WTC11 (cell line): ENCODE data around the gene CMTM4. TPM values are rescaled to one million over a fixed set of nuclear protein-coding genes. Genes with fewer than 3 reads are reported as not detected.

Experiments used
- ATAC-seq: fragments of 200-7000 bp; cut with Tn5 transposase; 2 replicates; pipeline ENCODE4 v1.10.0; 2021; ENCODE audit warnings: mild to moderate bottlenecking, moderate library complexity
- CTCF ChIA-PET: fragments of 300-600 bp; sonication (Branson Sonifier 250); formaldehyde crosslinking; loops from one replicate; lab custom pipeline; 2021; ENCODE audit warnings: antibody characterized with exemption; lab: Charles Lee
- POLR2A ChIA-PET: fragments of 350-600 bp; sonication (Branson Sonifier 250); formaldehyde crosslinking; loops from one replicate; lab custom pipeline; 2021; ENCODE audit warnings: antibody characterized with exemption; lab: Charles Lee
- DNase-seq: peaks from one replicate; pipeline ENCODE4 v3.0.0; 2021; ENCODE audit warnings: low spot score
- H3K27ac Mint-ChIP-seq: 2 replicates; pipeline ENCODE4 v1.8.0; 2021; ENCODE audit warnings: mixed read lengths
- H3K27me3 Mint-ChIP-seq: 2 replicates; pipeline ENCODE4 v1.8.0; 2021; ENCODE audit warnings: low read depth, mild to moderate bottlenecking, moderate library complexity, mixed read lengths
- H3K36me3 Mint-ChIP-seq: 2 replicates; pipeline ENCODE4 v1.8.0; 2021; ENCODE audit warnings: mixed read lengths
- H3K4me1 Mint-ChIP-seq: 2 replicates; pipeline ENCODE4 v1.8.0; 2022; ENCODE audit warnings: mixed read lengths
- H3K4me3 Mint-ChIP-seq: 2 replicates; pipeline ENCODE4 v1.8.0; 2021; ENCODE audit warnings: mild to moderate bottlenecking, moderate library complexity, mixed read lengths
- H3K9me3 Mint-ChIP-seq: 2 replicates; pipeline ENCODE4 v1.8.0; 2021; ENCODE audit warnings: mixed read lengths
- CREM ChIP-seq: sonication (generic); formaldehyde crosslinking; IDR thresholded peaks from 2 replicates; pipeline ENCODE4 v1.8.1; 2022; ENCODE audit warnings: mild to moderate bottlenecking, missing genetic modification reagents, moderate library complexity
- E2F5 ChIP-seq: sonication (generic); formaldehyde crosslinking; IDR thresholded peaks from 2 replicates; pipeline ENCODE4 v1.8.1; 2022; ENCODE audit warnings: mild to moderate bottlenecking, moderate library complexity, missing genetic modification reagents
- ELF4 ChIP-seq: sonication (generic); formaldehyde crosslinking; IDR thresholded peaks from 2 replicates; pipeline ENCODE4 v1.8.1; 2022; ENCODE audit warnings: low read depth, mild to moderate bottlenecking, moderate library complexity, missing genetic modification reagents
- EMX1 ChIP-seq: fragments of 250-450 bp; sonication (Bioruptor Pico); IDR thresholded peaks from 2 replicates; pipeline ENCODE4 v1.8.0; 2021; ENCODE audit warnings: mild to moderate bottlenecking
- ESRRA ChIP-seq: sonication (generic); formaldehyde crosslinking; IDR thresholded peaks from 2 replicates; pipeline ENCODE4 v1.8.1; 2022; ENCODE audit warnings: mild to moderate bottlenecking, missing genetic modification reagents, borderline replicate concordance
- ETV6 ChIP-seq: sonication (generic); formaldehyde crosslinking; IDR thresholded peaks from 2 replicates; pipeline ENCODE4 v1.8.1; 2022; ENCODE audit warnings: mild to moderate bottlenecking, missing genetic modification reagents
- IRF2 ChIP-seq: sonication (generic); formaldehyde crosslinking; IDR thresholded peaks from 2 replicates; pipeline ENCODE4 v1.8.0; 2022; ENCODE audit warnings: low read depth, missing genetic modification reagents, borderline replicate concordance
- MXD4 ChIP-seq: fragments of 250-450 bp; sonication (Bioruptor Pico); IDR thresholded peaks from 2 replicates; pipeline ENCODE4 v1.8.0; 2021; ENCODE audit warnings: mild to moderate bottlenecking, moderate library complexity, borderline replicate concordance
- NFYB ChIP-seq: sonication (generic); formaldehyde crosslinking; conservative IDR thresholded peaks from 2 replicates; pipeline ENCODE4 v1.8.0; 2022; ENCODE audit warnings: low read depth, missing genetic modification reagents
- NR2C2 ChIP-seq: sonication (generic); formaldehyde crosslinking; IDR thresholded peaks from 2 replicates; pipeline ENCODE4 v1.8.0; 2022; ENCODE audit warnings: mild to moderate bottlenecking, missing genetic modification reagents
- OVOL2 ChIP-seq: fragments of 250-450 bp; sonication (Bioruptor Pico); IDR thresholded peaks from 2 replicates; pipeline ENCODE4 v1.9.0; 2021; ENCODE audit warnings: mild to moderate bottlenecking, borderline replicate concordance
- RELA ChIP-seq: sonication (generic); formaldehyde crosslinking; IDR thresholded peaks from 2 replicates; pipeline ENCODE4 v1.8.1; 2022; ENCODE audit warnings: missing genetic modification reagents, mild to moderate bottlenecking, borderline replicate concordance
- SMAD3 ChIP-seq: sonication (generic); formaldehyde crosslinking; IDR thresholded peaks from 2 replicates; pipeline ENCODE4 v1.8.0; 2022; ENCODE audit warnings: missing genetic modification reagents, mild to moderate bottlenecking, borderline replicate concordance
- TEAD1 ChIP-seq: sonication (generic); formaldehyde crosslinking; IDR thresholded peaks from 2 replicates; pipeline ENCODE4 v1.8.0; 2022; ENCODE audit warnings: mild to moderate bottlenecking, missing genetic modification reagents
- TP53 ChIP-seq: sonication (generic); formaldehyde crosslinking; IDR thresholded peaks from 2 replicates; pipeline ENCODE4 v1.8.1; 2023; ENCODE audit warnings: mild to moderate bottlenecking, missing genetic modification reagents
- USF2 ChIP-seq: sonication (generic); formaldehyde crosslinking; IDR thresholded peaks from 2 replicates; pipeline ENCODE4 v1.8.1; 2023; ENCODE audit warnings: mild to moderate bottlenecking, missing genetic modification reagents, moderate library complexity
- ZNF416 ChIP-seq: fragments of 250-450 bp; sonication (Bioruptor Pico); IDR thresholded peaks from 2 replicates; pipeline ENCODE4 v1.9.0; 2021; ENCODE audit warnings: mild to moderate bottlenecking, inconsistent platforms
- total RNA-seq: library from RNA; stranded (reverse); gene quantifications from 3 replicates; pipeline ENCODE4 v1.2.3, GENCODE V29; 2021
- TF ChIP-seq, protein P1 (sequence below): sonication (generic); formaldehyde crosslinking; IDR thresholded peaks from 2 replicates; pipeline ENCODE4 v1.8.1; 2022; ENCODE audit warnings: mild to moderate bottlenecking, missing genetic modification reagents, moderate library complexity, borderline replicate concordance
- TF ChIP-seq, protein P2 (sequence below): fragments of 250-450 bp; sonication (Bioruptor Pico); IDR thresholded peaks from 2 replicates; pipeline ENCODE4 v1.9.0; 2021; ENCODE audit warnings: mild to moderate bottlenecking
- TF ChIP-seq, protein P3 (sequence below): fragments of 250-450 bp; sonication (Bioruptor Pico); IDR thresholded peaks from 2 replicates; pipeline ENCODE4 v1.8.0; 2021; ENCODE audit warnings: mild to moderate bottlenecking
- TF ChIP-seq, protein P4 (sequence below): sonication (generic); formaldehyde crosslinking; IDR thresholded peaks from 2 replicates; pipeline ENCODE4 v1.8.0; 2022; ENCODE audit warnings: mild to moderate bottlenecking, missing genetic modification reagents

Gene CMTM4
- total RNA-seq, 1 experiment from 2014 or later = 56.2 TPM

GRCh38 chr16:66592814-66593213 lies 103.7 kb downstream of the CMTM4 start (continued):
- TF ChIP-seq, protein P1, sequence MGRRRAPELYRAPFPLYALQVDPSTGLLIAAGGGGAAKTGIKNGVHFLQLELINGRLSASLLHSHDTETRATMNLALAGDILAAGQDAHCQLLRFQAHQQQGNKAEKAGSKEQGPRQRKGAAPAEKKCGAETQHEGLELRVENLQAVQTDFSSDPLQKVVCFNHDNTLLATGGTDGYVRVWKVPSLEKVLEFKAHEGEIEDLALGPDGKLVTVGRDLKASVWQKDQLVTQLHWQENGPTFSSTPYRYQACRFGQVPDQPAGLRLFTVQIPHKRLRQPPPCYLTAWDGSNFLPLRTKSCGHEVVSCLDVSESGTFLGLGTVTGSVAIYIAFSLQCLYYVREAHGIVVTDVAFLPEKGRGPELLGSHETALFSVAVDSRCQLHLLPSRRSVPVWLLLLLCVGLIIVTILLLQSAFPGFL = no peak
- TF ChIP-seq, protein P2, sequence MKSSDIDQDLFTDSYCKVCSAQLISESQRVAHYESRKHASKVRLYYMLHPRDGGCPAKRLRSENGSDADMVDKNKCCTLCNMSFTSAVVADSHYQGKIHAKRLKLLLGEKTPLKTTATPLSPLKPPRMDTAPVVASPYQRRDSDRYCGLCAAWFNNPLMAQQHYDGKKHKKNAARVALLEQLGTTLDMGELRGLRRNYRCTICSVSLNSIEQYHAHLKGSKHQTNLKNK = no peak
- TF ChIP-seq RELA (CRISPR knock-in tag) = no peak
- no peak for TF ChIP-seq TP53 (CRISPR knock-in tag)
- TF ChIP-seq SMAD3 (CRISPR knock-in tag) = no peak
- TF ChIP-seq E2F5 (CRISPR knock-in tag) = no peak
- TF ChIP-seq ESRRA (CRISPR knock-in tag) = no peak
- no peak for TF ChIP-seq NR2C2 (CRISPR knock-in tag)
- no peak for TF ChIP-seq ZNF416
- TF ChIP-seq ETV6 (CRISPR knock-in tag) = no peak
- TF ChIP-seq, protein P3, sequence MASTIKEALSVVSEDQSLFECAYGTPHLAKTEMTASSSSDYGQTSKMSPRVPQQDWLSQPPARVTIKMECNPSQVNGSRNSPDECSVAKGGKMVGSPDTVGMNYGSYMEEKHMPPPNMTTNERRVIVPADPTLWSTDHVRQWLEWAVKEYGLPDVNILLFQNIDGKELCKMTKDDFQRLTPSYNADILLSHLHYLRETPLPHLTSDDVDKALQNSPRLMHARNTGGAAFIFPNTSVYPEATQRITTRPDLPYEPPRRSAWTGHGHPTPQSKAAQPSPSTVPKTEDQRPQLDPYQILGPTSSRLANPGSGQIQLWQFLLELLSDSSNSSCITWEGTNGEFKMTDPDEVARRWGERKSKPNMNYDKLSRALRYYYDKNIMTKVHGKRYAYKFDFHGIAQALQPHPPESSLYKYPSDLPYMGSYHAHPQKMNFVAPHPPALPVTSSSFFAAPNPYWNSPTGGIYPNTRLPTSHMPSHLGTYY (CRISPR knock-in tag) = no peak

GRCh38 chr16:66592241-66592640 lies 104.3 kb downstream of the CMTM4 start:
- Mint-ChIP-seq H3K36me3 (no peaks in the 10 kb centered on the region), H3K4me1 (peaks cover 7% of the 10 kb centered on the region), H3K4me3 (no peak overlapping the region), H3K9me3 (no peaks in the 10 kb centered on the region), H3K27me3 (no peaks in the 10 kb centered on the region), H3K27ac (no peak overlapping the region)
- ATAC-seq (no peak), DNase-seq (no peak)
- CTCF ChIA-PET = no interaction called here
- POLR2A ChIA-PET = no interaction called here
- TF ChIP-seq IRF2 (CRISPR knock-in tag) (no peak), TEAD1 (CRISPR knock-in tag) (no peak), NR2C2 (CRISPR knock-in tag) (no peak), NFYB (CRISPR knock-in tag) (no peak), ELF4 (CRISPR knock-in tag) (no peak), MXD4 (CRISPR knock-in tag) (no peak), CREM (CRISPR knock-in tag) (no peak), RELA (CRISPR knock-in tag) (no peak), EMX1 (no peak), USF2 (CRISPR knock-in tag) (no peak), ESRRA (CRISPR knock-in tag) (no peak), OVOL2 (CRISPR knock-in tag) (no peak)
- TF ChIP-seq, protein P4, sequence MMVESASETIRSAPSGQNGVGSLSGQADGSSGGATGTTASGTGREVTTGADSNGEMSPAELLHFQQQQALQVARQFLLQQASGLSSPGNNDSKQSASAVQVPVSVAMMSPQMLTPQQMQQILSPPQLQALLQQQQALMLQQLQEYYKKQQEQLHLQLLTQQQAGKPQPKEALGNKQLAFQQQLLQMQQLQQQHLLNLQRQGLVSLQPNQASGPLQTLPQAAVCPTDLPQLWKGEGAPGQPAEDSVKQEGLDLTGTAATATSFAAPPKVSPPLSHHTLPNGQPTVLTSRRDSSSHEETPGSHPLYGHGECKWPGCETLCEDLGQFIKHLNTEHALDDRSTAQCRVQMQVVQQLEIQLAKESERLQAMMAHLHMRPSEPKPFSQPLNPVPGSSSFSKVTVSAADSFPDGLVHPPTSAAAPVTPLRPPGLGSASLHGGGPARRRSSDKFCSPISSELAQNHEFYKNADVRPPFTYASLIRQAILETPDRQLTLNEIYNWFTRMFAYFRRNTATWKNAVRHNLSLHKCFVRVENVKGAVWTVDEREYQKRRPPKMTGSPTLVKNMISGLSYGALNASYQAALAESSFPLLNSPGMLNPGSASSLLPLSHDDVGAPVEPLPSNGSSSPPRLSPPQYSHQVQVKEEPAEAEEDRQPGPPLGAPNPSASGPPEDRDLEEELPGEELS (CRISPR knock-in tag) = no peak
- TF ChIP-seq, protein P1 = no peak
